Left ventricle myocardium superior (tissue), 1 donor: ENCODE measurements around the gene PLEKHH3. TPM values are rescaled to one million over a fixed set of nuclear protein-coding genes. Genes with fewer than 3 reads are reported as not detected.

Experiments used
- microRNA-seq: library from miRNA; unstranded; fragments of <30 nt; microRNA quantifications from one replicate; pipeline ENCODE4 v1.2.0, GENCODE V29; 2020; ENCODE audit warnings: borderline number of aligned reads
- total RNA-seq: library from RNA; stranded (reverse); fragmentation: NEBNext Ultra II Directional; extraction: Animal tissue kit (Norgen Biotek cat#: 25700); gene quantifications from one replicate; pipeline ENCODE4 v1.2.1, GENCODE V29; 2021
- donor health status: DM: no; HTN: yes; CAD: no; lungs with severe emphysema.

The PLEKHH3 gene
- total RNA-seq, 1 donor from 2014 or later = 35.7 TPM

Small RNAs within 50 kb of the gene (microRNA-seq; reads per million reads assigned to microRNA genes)
- gene MIR6780A = not detected

Other genes starting within 250 kb of the PLEKHH3 start
- 33.2 TPM for gene ATP6V0A1, start 218.1 kb downstream of the PLEKHH3 start, total RNA-seq
- gene NAGLU, start 140.8 kb downstream of the PLEKHH3 start, total RNA-seq = 8.3 TPM
- 1.4 TPM for gene HSD17B1, start 124.1 kb downstream of the PLEKHH3 start, total RNA-seq
- gene COASY, start 114.8 kb downstream of the PLEKHH3 start, total RNA-seq = 45.2 TPM
- 72.3 TPM for gene MLX, start 109.9 kb downstream of the PLEKHH3 start, total RNA-seq
- gene PSMC3IP, start 99.3 kb downstream of the PLEKHH3 start, total RNA-seq = 3.1 TPM
- 25.7 TPM for gene RETREG3, start 67.6 kb downstream of the PLEKHH3 start, total RNA-seq
- 46.0 TPM for gene TUBG1, start 67.3 kb downstream of the PLEKHH3 start, total RNA-seq
- gene TUBG2, start 17.7 kb downstream of the PLEKHH3 start, total RNA-seq = 17.1 TPM
- 1.7 TPM for gene CCR10, start 4.8 kb upstream of the PLEKHH3 start, total RNA-seq
- gene CNTNAP1, start 5.5 kb upstream of the PLEKHH3 start, total RNA-seq = 7.0 TPM
- 49.6 TPM for gene EZH1, start 68.0 kb upstream of the PLEKHH3 start, total RNA-seq
- 39.3 TPM for gene RAMP2, start 84.2 kb upstream of the PLEKHH3 start, total RNA-seq
- 29.6 TPM for gene VPS25, start 96.5 kb upstream of the PLEKHH3 start, total RNA-seq
- gene WNK4, start 103.6 kb upstream of the PLEKHH3 start, total RNA-seq = not detected
- gene COA3, start 121.7 kb upstream of the PLEKHH3 start, total RNA-seq = 70.4 TPM
- gene CNTD1, start 121.9 kb upstream of the PLEKHH3 start, total RNA-seq = 0.10 TPM
- gene BECN1, start 147.3 kb upstream of the PLEKHH3 start, total RNA-seq = 76.8 TPM
- 71.2 TPM for gene PSME3, start 156.4 kb upstream of the PLEKHH3 start, total RNA-seq
- gene AOC2, start 167.6 kb upstream of the PLEKHH3 start, total RNA-seq = 0.40 TPM
- gene AOC3, start 174.2 kb upstream of the PLEKHH3 start, total RNA-seq = 6.1 TPM
- not detected for gene G6PC1, start 223.8 kb upstream of the PLEKHH3 start, total RNA-seq